ENCODE results near the gene LRRN2.
"Not testable (repeated sequence)": the region's sequence is repeated elsewhere in the genome, so short reads cannot be mapped to it uniquely, and the experiment has no call there.

Gene LRRN2

GRCh38 chr1:204692841-204693356, 7.4 kb upstream of the LRRN2 start:
- DNase-seq (ENCODE audit: low read depth in 2 of 2) = no peak

GRCh38 chr1:204692325-204692840, 6.8 kb upstream of the LRRN2 start:
- no peak for DNase-seq (ENCODE audit: low read depth in 2 of 2)

DNA sequence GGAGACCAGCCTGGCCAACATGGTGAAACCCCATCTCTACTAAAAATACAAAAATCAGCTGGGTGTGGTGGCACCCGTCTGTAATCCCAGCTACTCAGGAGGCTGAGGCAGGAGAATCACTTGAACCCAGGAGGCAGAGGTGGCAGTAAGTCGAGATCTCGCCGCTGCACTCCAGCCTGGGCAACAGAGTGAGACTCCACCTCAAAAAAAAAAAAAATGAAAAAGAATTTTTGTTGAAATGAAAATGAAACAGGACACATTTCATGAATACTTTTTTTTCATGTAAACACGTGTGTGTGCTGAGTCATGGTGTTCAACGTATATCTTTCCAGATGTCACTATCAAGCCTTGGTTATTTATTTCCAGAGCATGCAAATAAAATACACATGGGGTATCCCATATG, 5.8 kb upstream of the LRRN2 start:
- not testable (repeated sequence) for DNase-seq (ENCODE audit: low read depth in 2 of 2)

- no peak for DNase-seq (ENCODE audit: low read depth in 2 of 2)
Measured at GRCh38 chr1:204688776-204689175, 3.2 kb upstream of the LRRN2 start.

DNA sequence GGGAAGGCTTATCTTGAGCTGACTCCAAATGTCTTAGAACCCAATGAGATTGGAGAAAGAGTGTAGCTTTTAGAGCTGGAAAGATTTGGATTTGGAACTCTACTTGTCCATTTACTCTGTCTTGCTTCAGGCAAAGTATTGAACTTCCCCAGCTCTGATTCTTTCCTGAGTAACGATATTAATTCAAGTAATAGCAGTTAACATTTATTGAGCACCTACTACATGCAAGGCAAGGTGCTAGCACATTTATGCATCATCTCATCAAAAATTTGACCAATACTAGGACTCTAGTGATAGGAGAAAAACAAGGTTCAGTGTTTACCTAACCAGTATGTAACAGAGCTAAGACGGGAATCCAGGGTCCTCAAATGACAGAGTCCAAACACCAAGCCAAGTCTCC, 2.5 kb upstream of the LRRN2 start:
- DNase-seq (ENCODE audit: low read depth in 2 of 2) = no peak

DNA sequence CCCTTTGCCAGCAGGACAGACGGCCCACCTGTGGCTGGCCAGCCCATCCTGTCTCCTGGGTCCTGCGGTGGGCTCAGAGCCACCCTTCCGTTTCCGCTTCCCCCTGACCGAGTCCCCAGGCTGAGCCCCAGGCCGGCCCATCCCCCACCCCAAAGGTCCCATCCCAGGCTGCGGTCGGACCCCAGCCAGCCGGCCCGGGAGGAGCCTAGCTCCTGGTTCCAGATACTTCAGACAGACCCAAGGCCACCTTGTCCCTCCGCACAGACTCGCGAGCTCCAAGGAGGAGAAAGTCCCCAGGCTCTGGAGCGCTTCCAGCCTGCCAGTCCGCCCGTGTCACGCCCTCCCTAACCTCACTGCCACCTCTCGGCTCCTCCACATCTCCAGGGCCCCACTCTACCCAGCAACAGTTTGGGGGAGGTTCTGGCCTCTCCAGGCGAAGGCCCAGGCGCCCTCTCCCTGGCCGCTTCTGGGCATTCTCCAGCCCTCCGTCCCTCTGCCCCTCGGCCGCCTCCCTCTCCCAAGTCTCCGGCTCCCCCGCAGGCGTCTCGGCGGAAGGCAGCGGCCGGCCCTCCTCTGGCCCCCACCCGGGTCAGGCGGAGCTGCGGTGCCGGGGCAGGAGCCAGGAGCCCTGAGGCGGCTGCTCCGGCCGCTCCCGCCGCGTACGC, 835 bp downstream of the LRRN2 start:
- no peak for DNase-seq (ENCODE audit: low read depth in 2 of 2)

DNA sequence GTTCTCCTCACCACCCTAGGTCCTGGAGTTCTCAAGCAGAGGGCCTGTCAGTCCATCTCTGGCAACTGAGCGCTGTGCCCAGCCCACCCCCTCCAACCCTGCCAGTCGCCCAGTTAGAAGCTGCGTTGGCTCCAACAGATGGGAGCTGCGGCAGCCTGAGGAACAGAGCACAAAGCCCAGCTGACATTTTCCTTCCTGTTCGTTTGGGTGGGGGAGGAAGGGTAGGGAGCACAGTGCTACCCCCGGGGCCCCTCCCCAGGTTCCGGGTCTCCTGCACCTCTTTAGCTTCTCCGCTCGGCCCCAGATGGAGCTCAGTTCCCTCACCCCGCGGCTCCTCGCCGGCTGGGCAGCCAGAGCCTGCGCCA, 1.4 kb downstream of the LRRN2 start:
- DNase-seq (ENCODE audit: low read depth in 2 of 2) = no peak

GRCh38 chr1:204683284-204684205, 2.0 kb downstream of the LRRN2 start:
- no peak for DNase-seq (ENCODE audit: low read depth in 2 of 2)

- no peak for DNase-seq (ENCODE audit: low read depth in 2 of 2)
Measured at GRCh38 chr1:204680461-204680860, 5.1 kb downstream of the LRRN2 start.

DNA sequence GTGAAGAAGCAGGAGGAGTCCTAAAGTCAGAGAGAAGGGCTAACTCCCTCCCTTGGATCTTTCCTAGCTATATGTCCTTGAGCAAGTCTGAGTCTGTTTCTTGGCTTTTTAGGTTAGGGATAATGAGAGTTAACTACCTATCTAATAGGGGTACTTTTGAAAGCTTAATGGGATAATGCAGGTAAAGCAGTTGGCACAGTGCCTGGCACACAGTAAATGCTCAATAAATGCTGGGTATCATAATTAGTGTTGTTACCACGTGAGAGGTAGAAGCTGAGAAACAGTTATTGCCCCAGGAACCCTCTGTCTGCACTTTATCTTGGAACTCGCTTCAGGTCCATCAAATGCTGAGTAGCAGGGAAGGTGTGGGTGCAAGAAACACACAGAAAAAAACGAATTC, 5.5 kb downstream of the LRRN2 start:
- DNase-seq (ENCODE audit: low read depth in 2 of 2) = no peak

DNA sequence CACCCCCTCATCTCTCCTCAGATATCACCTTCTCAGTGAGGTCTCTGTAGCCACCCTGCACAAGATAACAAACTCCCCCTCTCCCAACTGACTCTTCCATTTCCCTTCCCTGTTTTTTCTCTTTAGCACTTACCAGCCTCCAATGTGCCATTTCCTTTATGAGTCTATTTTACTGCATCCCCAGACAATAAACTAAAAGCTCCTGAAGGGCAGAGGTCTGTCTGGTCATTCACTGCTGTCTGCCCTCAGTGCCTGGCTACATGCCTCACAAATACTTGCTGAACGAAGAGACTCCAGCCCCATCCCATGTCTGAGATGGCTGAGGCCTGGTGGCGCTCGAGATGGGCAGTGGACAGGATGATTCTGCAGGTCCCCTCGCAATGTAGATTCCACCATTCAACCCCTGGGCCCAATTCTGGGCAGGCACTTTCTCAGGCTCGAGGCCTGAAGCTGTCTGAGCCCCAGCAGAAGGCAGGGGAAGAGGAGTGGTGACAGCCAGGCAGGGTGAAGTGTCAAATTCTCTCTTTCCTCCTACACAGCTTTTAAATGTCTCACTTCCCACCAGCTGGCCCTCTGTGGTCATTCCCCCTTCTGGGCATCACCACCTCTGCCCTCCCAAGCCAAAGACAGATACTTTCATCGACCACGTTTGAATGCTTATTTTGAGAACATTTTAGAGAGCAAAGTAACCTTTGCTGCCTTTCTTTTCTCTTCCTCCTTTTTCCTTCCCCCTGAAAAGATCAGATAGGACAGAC, 6.6 kb downstream of the LRRN2 start:
- no peak for DNase-seq (ENCODE audit: low read depth in 2 of 2)

GRCh38 chr1:204677864-204678263, 7.7 kb downstream of the LRRN2 start:
- no peak for DNase-seq (ENCODE audit: low read depth in 2 of 2)

DNA sequence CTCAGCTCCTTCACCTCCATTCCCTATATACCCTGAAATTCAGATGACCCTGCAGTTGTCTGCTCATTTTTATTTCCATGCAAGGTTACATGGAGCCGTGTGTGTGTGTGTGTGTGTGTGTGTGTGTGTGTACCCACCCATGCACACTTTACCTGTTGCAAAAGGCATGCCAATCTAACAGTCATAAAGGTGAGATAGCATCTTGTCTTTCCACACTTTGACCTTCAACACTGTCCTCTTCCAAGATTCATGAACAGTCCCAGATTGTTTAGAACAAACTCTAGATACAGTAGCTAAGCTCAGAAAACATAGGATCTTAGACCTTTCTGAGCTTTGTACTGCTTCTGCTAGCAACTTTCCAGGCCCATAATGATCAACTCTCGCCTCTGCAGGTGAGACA, 9.5 kb downstream of the LRRN2 start:
- no peak for DNase-seq (ENCODE audit: low read depth in 2 of 2)

- no peak for DNase-seq (ENCODE audit: low read depth in 2 of 2)
Measured at GRCh38 chr1:204673909-204674649, 11.5 kb downstream of the LRRN2 start.

DNA sequence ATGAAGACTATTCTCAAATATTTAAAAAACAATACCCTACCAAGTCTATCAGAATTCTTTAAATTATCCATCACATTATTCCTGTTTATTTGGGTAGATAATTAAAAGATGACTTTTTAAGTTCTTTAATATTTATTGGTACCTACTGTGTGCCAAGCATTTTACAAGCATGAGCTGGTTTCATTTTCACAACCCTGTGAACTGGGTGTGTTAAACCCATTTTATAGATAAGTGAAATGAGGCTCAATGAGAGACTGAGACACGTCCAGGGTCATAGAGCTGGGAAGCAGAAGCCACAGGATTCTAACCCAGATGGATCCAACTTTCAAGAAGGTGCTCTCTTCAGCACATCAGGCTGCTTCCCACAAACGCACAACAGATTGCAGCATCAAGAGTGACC, 12.3 kb downstream of the LRRN2 start:
- DNase-seq (ENCODE audit: low read depth in 2 of 2) = no peak

DNA sequence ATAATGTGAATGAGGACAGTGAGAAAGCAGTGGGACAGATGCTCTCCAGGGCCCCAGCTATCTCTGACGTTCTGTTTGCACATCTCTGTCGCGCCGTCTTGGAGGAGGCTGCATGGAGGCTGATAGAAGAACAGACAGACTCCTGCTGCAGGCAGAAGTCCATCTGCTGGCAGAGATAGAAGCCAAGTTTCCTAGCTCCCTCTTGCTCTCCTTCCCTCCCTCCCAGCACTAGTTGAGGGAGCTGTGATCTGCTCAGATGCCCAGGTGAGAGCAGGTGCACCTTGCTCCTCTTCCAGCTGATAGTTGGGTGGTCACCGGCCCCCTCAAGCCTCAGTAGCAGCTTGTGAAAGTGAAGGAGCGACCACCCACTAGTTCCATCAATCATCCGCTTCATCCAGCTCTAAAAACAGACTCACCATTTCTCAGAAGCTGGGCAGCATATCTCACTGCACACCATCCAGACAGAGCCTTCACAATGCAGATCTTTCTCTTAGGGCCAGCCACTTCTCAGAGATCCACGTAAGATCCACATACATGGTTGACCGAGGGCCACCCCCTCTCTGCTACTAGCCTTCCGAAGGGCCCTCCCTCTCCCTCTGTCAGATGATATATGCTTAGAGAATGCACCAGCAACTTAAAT, 12.9 kb downstream of the LRRN2 start:
- DNase-seq (ENCODE audit: low read depth in 2 of 2) = no peak

GRCh38 chr1:204672069-204672468, 13.5 kb downstream of the LRRN2 start:
- DNase-seq (ENCODE audit: low read depth in 2 of 2) = no peak

- DNase-seq (ENCODE audit: low read depth in 2 of 2) = no peak
Measured at GRCh38 chr1:204670152-204670927, 15.2 kb downstream of the LRRN2 start.

GRCh38 chr1:204669579-204669978, 16.0 kb downstream of the LRRN2 start:
- DNase-seq (ENCODE audit: low read depth in 2 of 2) = no peak

DNA sequence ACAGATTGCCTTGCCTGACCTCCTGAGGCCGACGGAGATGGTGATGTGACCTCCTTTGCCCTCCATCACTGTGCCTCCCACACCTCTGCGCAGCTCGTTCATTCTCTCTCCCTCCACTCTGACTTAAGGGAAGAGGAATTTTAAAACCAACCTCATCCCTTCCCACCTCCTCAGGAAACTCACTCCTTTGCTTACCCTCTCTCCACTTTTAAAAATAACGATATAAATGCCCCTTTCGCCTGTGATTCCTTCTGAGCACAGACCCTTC, 21.2 kb downstream of the LRRN2 start:
- DNase-seq (ENCODE audit: low read depth in 2 of 2) = no peak

Data from stimulated activated CD8-positive, alpha-beta memory T cell treated with anti-CD3 and anti-CD28 coated beads, Interleukin-7, amount 100 ng/mL, for 1 hour (primary cell).